HG03095 (cell line): Measurements from ENCODE around the gene DHX58.

ENCODE experiments used
- ATAC-seq: cut with Tn5 transposase; IDR thresholded peaks from one replicate; pipeline ENCODE4 v1.9.1; 2021; ENCODE audit warnings: moderate library complexity; ENCODE audit not compliant: unreplicated experiment

Gene DHX58

DNA sequence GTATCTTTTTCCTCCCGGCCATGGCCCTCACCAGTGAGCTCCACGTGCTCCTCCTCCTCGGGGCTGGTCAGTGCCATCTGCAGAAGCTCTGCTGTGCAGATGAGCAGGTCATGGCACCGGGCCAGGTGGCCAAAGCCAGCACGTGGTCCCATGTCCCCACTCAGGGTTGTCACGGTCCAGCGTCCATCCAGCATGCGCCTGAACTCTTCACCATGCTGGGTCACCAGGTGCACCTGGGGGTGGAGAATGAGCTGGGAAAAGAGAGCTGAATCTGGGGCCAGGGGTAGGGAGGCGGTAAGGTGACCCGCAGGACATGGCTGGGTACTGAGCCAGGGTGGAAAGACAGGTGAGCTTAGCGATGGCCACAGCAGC lies 1.3 kb downstream of the DHX58 start:
- no peak for ATAC-seq

DNA sequence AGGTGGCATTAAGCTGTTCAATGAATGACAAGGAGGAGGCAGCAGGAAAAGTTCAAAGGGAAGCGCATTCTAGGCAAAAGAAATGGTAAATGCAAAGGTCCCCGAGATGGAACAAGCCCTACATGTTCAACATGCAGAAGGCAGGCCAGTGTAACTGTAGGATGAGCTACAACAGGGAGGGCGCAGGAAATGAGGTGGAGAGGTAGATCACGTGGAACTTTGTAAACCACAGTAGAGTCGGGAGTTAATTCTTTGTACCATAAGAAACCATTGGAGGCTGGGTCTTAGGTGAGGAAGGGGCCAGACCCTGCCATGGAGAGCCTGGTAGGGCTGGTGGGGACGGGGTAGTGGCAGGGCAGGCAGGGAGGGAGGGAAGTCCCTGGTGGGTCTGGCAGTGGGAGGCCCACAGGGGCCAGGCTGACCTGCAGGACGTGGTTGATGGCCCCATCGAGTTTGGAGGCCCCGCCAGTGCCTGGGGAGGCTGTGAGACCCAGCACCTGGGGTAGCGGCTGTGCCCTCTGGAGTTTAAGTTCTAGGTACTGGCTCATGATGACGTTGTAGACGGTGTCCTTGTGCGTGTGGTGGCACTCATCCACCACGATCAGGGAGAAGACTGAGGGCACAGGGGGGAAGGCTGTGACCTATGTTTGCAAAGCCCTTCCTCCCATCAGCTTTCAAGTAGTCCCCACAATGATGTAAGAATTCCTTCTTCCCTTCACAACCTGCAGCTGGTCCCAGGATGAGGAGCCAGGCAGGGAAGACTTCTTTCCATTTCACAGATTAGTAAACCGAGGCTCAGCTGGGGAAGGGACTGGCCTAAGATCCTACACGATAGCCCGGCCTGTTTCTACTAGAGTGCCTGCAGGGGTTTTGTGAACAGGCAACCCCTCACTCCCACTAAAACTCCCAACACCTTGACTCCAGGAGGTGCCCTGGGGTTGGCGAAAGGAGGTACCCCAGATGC lies 1.9 kb downstream of the DHX58 start:
- no peak for ATAC-seq

DNA sequence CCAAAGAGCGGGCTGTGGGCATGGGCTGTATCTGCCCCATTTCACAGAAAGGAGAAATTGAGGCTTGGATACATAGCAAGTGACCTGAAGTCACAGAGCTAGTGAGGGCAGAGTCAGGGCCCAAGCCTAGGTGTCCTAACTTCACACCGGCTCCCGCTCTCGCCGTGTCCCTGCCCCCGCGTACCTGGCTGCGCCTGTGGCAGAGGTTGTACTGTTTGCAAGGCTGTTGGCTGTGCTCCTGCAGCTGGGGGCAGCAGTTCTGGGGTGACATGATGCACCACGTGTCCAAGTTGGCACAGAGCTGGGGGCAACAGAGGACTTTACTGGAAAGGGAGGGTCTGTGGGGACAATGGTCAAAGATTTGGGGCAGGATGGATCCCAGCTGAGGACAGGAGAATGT lies 3.4 kb downstream of the DHX58 start:
- ATAC-seq, result no peak

DNA sequence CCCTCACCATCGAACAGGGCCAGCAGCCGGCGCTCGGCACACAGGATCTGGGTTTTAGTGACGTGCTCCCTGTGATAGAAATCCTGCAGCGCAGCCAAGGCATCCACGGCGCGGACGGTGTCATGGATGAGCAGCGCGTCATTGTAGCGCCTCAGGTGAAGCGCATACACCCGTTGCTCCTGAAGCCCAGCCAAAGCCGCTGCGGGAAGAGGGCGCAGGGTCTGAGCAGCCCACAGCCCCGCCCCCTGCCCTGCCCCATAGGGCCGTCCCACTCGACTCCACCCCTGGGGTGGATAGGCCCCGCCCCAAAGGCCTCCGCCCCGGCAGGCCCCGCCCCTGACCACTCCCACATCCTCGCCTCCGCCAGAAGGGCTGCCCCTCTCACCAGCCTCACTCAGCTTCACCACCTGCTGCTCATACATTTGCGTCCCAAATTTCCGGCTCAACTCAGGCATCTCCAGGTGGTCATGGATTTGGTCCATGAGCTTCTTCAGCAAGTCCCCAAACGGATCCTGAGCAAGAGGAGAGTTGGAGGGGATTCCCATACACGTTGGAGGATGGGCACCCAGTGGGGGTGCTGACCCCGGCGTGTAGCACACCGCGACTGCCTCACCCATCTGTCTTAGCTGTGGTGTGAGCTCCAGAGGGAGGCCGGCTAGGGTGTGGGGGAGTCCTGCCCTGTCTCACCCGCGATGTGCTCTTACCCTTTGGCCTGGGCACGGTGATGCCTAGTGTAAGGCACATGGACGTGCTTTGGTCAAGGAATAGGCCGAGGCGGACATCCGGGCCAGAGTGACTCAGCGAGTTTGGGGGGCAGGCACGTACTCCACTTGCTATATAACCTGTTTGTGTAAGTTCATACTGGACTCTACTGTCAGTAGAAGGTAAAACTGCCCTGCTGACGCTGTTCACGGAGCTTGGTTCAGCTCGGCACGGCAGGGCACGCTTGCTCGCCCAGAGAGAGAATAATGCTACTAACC lies 4.6 kb downstream of the DHX58 start:
- ATAC-seq, result no peak

DNA sequence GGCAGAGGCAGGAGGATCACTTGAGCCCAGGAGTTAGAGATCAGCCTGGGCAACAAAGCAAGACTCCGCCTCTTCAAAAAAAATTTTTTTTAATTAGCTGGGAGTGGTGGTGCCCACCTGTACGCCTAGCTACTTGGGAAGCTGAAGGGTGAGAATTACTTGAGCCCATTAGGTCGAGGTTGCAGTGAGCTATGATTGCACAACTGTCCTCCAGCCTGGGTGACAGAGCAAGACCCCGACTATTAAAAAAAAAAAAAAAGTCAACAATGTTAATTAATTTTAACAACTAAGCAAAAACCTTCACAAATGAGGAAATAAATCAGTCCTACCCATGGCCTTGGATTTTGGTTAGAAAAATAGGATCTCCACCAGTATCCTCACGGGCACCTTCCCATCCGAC lies 5.4 kb downstream of the DHX58 start:
- ATAC-seq, result no peak

DNA sequence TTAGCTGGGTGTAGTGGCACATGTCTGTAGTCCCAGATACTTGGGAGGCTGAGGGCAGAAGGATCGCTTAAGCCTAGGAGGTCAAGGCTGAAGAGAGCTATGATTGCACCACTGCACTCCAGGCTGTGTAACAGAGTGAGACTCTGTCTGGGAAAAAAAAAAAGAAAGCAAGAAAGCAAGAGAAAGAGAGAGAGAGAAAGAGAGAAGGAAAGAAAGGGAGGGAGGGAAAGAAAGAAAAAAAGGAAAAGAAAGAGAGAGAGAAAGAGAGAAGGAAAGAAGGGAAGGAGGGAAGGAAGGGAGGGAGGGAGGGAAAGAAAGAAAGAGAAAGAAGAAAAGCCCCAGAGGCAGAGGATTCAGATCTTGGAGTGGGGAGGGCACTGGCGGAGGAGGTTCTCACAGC lies 6.5 kb downstream of the DHX58 start:
- ATAC-seq, result no peak

DNA sequence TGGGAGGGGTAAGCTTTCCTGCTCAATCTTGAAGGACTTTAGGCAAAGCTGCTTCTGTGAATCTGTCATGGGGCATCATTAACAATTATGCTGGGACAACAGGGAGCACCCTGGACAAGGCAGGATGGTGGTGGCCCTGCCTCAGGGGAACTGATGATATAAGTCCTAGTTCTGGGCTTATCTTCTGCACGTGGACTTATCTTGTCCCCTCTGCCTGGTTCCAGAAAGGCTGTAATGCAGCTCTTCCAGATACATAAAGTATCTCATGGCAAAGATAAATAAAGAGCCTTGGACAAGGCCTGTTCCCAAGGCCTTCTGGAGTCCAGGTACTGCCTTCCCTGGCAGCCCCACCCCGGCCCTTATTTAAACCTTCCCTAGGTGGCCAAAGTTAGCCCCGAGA lies 8.2 kb downstream of the DHX58 start:
- no peak for ATAC-seq

DNA sequence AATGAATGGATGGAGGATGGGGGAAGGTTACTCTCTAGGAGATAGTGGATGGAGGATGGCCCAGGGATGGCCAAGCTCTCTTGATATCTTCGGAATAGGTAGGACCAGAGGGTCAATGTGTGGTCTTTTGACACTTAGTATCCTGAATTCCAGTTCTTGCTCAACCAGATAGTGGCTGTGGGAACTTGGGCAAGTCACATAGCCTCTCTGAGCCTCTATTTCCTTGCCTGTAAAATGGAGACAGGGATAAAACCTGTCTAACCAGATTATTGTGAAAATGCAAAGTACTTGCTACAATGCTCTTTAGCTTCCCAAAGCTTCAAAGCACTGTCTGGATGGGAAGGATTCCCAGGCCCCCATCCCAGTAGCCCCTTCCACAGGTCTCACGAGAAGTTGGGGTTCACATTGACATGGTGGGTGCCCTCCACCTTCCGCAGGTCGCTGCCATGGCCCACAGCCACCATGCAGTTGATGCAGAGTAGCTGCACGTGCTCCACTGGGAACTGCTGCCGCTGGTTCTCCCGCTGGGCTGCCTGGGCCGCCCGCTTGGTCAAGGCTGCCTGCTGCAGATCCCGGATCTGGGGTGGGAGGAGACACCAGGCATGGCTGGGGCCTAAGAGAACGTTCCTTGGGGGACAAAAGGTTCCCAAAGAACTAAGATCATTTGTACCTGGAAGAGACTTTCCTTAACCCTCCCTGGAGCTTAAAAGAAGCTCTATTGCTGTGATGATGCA lies 9.1 kb downstream of the DHX58 start:
- ATAC-seq, result no peak

DNA sequence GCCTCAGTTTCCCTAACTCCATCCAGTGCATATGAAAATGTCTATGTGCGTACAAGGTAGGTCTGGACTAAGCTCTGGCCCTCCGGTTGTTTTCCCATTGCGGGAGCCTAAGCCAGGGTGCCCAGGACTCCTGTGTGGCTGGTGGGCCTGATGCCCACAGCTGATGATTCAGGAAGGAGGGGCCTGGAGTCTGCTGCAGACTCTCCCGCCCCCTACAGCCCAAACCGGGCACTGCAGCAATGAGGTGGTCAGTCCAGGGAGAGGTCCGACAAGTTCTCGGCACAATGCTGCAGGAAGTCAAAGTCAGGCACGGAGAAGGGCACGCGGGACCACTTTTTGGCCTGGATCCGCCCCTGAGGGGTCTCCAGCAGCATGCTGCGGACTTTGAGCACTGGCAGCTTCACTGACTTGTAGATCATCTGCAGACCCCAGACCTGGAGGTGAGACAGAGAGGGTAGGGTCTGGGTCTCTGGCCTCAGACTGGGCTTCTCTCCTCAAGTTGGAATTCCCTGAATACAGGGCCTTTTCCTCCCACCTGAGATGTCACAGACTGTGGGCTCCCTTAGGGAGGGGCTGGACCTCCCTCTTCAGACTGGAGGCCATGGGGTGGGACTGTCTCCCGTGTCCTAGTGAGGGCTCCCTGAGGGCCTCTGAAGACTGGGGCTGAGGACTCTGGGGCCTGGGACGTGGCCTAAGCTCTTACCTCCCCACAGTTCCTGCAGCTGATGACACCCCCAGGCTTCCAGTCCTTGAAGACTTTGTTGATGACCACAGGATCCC lies 10.8 kb downstream of the DHX58 start:
- no peak for ATAC-seq

DNA sequence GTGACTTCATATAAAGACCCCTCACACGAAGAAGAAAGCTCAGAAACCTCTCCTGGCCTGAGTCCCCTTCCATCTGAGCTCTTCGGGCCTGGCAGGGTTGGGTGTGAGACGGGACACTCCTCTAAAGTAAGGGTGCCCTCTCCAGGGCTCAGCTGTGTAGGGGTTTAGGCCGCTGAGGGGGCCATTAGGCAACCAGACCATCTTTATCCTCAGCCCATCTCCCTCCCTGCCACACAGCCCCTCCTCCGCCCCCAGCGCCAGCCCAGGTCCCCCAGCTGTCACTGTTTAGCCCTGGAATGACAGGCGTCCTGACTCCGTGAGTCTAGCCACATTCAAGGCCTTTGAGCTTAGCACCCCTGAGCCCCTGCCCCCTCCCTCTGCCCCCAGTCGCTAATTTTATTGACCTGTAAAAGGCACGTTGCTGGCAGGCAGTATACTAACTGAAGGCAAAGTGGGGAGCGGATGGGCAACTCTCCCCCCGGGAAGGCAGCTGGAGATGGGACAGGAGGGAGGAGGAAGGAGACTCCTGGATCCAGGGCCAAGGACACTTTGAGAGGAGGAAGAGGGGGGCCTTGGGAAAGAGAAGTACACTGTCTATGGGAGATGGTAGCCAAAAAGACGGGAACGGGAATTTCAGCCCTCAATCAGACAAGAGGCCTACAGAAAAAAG lies 13.6 kb downstream of the DHX58 start:
- no peak for ATAC-seq

DNA sequence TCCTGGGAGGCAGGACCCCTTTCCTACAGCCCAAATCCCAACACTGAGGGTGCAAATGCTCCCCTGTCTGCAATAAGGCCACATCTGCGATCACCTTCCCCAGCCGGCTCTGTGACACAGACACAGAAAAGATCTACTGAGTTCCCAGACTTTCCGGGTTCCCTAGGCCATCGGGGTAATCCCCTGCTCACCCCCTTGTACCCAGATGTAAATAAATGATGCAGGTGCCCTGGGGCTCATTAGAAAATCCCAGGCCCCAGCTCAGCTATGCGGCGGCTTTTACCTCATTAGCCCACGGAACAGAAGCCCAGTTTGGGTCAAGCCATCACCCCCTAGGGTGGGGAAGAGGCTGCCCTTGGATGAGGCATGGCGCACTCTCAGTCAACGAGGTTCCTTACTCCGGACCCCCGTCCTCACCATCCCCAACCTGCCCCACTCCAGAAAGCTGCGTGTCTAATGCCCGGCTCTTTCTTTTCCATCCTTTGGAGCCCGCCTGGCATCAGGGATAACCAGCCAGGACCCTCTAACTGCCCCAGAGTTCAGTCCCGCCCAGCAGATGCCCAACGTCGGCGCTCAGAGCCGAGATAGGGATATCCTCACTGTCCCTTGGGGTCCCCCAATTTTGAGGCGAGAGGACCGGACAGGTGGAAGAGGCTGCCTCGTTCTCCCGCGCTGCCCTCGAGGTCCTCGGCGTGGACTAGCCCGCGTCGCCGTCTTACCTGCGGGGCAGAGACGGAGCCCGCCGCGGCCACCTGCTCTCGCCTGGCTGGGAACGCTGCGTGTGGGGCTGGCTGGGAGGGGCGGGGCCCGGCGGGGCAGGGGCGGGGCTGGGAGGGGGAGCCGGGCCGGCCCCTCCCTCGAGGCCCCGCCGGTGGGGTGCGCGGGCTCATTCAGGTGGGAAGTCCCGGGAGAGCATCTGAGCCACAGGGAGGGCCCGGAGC lies 14.6 kb downstream of the DHX58 start, which contains the start of gene ZNF385C:
Gene ZNF385C, minus strand, starts transcription at position 783 of the 941 bp plus-strand sequence. CDS start 35,417 bp downstream, outside the sequence.
- no peak for ATAC-seq

DNA sequence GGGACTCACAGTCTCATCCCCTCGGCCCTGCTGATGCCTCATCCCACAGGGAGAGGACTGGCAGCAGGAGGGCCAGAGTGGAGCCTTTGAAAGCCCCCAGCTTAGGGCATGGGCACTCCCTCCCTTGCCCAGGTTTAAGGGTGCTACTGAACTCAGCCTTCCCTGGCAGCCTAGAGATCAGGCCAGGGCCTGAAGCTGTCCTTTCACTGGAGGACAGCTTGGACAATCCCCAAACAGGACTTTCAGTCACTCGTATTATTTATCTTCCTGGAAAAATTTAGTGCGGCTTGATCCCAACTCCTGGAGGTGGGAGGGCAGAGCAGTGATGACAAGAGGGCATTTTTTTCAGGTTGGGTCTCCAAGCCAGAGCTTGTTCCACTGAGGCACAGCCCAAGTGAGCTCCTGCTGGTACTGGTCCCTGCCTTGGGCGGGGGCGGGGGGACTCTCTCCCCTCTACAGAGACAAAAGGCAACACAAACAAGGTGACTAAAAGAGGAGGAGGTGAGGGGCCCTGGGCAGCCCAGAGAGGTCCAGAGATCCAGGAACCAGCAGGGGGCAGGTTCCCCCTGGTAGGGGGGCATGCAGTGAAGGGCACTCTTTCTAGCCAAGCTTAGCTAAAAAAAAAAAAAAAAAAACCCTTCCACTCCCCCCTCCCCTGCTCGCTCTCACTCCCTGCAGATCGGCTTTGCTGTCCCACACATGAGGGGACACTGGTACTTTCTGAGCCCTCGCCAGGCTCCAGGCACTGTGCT lies 16.0 kb downstream of the DHX58 start:
- ATAC-seq, result no peak

DNA sequence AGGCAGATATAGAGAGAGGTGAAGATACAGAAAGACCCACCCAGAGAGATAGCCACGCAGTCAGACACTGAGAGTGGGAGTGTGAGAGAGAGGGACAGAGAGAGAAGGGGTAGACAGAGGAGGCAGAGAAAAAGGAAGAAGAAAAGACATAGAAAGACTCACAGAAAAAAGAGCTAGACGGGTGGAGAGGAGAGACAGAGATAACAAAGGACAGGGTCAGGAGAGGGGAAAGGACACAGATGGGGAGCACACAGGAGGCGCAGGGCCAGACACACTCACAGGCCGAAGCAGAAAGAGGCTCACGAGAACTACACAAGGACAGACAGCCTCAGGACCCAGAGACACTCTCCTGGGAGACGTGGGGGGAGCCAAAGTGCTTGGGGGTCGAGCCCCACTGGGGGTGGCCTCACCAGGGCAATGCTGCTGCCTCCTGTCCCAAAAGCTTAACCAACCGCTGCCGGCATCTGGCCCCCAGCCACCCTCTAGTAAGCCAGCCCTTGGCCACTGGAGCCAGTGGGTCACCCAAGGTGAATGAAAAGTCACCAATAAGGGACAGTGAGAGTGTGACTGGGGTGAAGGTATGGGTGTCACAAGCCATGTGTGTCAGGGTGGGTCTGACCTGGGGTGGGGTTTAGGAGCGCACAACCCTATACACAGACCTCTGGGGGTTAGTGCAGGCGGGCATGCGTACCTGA lies 18.0 kb downstream of the DHX58 start:
- no peak for ATAC-seq

DNA sequence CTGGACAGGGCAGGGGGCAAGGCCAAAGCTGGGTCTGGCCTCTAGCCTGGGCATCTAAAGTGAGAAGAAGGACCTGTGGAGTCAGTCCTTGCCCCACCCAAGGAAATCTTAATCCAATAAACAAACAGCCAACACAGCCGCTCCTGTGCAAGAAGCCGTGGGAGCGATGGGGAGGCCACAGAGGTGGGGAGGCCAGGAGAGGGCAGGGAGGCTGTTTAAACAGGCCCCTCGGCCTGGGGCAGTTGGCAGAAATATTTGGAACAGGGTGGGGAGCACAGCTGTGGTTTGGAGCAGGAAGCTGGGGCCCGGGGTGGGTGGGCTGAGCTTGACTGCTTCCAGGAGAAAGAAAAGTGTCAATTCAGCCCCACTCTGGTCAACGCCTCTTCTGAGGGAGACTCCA lies 19.6 kb downstream of the DHX58 start:
- ATAC-seq, result no peak

DNA sequence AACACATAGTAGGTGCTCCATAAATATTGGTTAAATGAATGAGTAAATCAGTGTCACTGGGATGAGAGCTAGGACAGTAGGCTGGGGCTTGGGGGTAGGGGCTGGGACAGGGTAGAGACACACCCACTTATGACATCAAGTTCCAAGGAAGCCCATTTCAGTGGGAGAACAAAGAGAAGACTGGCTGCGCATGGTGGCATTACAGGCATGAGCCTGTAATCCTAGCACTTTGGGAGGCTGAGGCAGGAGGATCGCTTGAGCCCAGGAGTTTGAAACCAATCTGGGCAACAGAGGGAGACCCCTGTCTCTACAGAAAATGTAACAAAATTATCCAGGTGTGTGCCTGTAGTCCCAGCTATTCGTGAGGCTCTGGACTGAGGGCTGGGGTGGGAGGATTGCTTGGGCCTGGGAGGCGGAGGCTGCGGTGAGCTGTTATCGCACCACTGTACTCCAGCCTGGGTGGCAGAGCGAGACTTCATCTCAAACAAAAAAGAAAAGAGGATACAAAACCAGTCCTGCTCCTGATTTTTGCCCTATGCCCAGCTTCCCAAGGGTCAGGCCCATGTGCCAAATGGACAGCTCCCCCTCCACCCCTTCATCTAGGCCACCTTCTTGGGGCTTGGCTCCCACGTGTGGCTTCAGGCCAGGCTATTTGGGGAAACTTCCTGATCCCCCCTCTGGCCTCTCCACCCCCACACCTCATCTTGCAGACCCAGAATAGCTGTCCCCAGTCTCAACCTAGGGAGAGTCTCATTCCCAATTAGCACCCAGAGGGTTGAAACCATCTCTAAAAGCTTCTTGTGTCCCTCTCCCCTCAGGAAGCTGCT lies 21.3 kb downstream of the DHX58 start:
- no peak for ATAC-seq

DNA sequence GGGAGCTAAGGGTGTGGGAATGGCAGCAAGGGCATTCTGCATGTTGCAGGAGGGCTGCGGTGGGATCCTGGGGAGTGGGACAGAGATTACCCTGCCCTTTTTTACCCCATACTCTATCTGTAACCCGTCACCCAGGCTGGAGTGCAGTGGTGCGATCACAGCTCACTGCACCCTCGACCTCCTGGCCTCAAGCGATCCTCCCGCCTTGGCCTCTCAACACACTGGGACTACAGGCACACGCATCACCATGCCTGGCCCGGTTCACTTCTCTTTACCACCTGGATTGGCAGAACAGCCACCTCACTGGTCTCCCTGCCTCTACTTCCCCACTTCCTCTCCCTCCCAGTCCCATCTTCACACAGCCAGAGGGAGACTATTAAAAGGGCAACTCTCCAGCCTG lies 23.8 kb downstream of the DHX58 start:
- no peak for ATAC-seq
